ENCODE measurements around the gene GIMAP1.

Gene GIMAP1

DNA sequence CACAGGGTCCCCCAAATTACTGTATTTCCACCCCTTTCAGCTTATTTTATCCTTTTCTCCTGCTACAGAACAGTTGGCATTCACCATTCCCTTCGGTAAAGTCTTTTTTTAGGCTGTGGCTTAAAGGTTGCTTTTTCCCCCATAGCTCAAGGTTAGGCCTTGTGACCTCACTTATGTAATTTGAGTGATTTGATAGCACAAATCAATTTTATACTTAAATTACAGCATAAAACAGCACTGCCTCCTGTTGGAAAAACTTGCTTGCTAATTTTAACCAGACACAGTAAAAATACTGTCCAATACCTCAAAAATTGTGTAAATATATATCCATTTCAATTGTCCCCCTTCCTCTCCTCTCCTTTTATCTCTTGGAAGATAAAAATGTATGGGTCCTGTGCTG is 7.1 kb downstream of the GIMAP1 start:
- no peak for DNase-seq

DNA sequence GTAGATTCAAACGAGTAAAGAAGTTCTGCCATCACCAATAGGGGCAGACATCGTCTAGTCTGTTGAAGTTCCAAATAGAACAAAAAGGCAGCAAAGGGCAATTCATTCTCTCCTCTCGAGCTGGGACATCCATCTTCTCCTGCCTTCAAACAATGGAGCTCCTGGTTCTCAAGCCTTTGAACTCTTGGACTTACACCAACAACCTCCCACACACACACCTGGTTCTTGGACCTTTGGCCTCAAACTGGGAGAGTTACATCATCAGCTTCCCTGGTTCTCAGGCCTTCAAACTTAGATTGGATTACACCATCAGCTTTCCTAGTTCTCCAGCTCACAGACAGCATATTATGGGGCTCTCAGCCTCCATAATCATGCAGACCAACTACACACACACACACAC is 11.0 kb downstream of the GIMAP1 start:
- no peak for DNase-seq

DNA sequence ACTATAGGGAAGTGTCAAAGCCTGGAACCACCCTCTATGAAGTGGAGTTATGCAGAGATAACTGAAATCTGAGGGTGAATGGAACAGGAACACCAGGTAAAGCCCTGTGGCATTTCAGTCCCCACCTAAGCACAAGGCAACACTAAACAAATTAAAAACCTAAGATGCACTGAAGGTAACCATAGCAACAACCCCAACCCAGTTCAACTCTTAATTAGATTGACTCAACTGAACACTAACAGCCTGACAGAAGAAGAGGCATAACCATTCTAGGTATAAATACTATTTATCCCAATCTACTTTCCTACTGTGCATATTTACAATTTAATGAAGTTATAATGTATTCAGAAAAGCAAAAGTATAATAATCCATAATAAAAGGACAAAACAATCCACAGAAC is 11.6 kb downstream of the GIMAP1 start:
- no peak for DNase-seq

DNA sequence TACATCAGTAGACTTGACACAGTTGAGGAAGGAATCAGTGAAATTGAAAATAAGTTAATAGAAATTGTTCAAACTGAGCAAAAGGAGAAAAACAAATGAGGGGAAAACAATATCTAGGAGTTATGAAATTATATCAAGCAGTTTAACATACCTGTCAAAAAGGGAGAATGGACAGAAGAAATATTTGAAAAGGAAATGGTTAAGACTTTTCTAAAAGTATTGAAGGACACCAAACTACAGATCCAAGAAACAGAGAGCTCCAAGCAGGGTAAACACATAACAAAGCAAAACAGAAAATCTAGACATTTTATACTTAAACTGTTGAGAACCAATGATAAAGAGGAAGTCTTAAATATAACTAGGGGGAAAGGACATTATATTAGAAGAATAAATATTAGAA is 12.2 kb downstream of the GIMAP1 start:
- no peak for DNase-seq

DNA sequence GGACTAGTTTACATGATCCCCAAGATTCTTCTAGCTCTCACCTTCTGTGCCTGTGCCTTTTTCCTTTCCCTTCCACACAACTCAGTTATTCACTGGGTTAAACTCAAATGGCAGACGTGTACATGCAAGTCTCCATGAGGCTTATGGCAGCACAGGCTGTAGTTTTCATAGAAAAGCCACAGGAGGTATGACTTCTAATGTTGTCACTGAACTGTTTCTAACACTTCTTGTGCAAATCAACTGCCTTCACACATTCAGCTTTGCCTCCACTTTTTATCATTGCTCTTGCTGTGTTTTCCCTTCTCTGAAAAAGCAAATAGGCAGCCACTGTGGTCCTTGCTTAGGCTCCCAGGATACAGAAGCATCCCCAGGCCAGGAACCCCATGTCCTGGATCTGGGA is 15.5 kb downstream of the GIMAP1 start:
- DNase-seq, result no peak

DNA sequence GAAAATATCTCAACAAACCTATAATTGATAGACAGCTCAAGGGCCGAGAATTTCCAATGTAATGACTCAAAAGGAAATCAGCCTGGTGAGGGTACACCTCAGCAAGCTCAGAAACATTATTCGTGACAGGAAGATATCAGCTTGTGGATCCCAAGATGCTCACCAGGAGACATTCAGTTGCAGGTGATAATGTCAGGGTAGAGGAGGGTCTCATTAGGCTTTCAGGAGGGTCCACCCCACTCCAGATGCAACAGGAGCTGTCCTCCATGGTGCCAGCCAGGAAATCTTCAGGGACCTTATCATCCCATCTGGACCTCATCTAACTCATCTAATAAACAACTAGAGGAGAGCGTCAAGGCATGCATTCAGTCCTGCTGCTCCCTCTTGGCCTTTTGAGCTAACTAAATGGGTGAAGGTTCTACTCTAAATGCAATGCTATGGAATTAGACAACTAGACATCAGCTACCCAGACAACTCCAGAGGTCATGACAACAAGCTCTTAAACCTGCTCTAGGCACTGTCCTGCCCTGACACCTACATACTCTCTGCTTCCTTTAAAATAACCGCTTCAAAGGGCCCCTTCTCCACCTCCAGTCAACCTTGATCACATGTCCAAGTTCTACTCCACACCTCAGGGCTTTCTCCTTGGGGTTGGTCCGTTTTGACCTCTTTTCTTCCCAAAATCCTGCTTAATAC is 16.5 kb downstream of the GIMAP1 start:
- no peak for DNase-seq

DNA sequence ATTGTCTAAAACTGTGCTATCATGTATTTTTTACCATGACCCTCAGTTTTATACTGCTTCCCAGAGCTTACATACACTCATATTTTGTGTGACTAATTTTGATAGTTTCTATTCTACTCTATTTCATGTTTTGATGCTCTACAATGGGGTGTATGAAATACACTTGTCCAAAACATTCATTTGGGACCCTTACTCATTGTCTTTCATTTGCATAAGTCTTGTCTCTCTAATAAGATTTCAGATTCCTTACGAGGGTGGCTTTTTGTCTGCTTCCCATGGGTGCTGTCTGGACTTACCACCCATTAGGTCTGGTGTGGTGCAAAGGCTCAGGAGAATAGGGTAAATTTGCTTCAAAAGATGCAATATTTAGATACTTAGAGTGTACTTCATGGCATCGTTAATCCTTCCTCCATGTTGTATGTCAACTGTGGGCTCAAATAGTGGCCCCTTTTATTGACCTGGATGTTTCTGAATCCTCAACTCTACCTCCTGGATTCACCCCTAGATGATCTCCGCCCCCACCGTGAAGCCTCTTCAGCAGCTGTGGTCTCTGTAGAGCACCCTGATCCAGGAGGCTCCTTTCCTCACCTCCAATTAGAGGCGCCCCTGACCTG is 17.2 kb downstream of the GIMAP1 start:
- no peak for DNase-seq

DNA sequence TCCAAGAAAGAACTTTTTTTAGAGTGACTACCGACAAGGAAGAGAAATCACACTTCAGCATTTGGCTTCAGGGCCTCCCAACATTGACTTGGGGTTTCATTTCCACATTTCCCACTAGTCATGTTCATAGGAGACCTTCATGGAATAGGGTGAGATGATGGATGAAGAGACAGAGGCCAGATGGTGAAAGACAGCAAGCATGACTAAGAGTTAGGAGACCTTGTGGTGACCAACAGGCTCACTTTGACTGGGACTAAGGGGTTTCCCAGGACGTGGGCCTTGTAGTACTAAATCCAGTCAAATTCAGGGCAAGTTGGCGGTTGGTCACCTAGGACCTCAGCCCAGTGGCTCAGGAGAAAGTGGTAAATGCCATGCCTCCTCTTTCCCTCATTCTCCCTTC is 17.8 kb downstream of the GIMAP1 start:
- no peak for DNase-seq

DNA sequence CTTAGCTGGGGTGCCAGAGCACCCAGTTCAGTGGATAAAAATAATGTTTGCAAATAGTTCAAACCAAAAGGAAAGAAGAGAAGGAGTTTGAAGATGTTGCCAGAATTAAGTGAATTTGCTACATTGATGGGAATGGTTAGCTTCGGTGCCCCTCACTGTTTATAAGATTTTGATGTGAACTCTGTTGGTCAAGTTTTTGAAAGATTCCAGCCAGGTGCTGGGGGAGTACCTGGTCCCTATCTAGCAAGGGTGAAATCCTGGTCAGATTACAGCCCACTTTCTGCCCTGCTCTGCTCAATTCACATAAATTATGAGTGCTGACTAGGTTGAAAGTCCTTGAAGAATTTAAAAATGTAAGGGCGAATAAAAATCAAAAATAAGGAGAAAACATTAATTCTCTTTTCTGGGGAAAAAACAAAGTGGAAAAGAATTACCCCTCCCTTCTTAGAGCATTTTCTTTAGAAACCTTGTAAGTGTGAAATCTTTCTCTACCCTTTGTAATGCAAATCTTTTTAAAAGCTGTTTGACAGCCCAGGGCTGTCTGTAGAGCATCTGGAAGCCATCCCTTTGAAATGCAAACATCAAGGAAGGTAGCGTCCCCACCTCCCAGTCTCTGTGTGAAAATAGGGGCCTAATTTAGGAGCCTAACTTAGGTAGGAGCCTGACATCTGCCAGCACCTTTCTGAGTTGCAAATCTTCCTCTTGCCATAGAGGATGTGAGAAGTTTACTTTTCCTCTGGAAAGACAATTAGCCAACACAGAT is 19.4 kb downstream of the GIMAP1 start:
- DNase-seq, result no peak

DNA sequence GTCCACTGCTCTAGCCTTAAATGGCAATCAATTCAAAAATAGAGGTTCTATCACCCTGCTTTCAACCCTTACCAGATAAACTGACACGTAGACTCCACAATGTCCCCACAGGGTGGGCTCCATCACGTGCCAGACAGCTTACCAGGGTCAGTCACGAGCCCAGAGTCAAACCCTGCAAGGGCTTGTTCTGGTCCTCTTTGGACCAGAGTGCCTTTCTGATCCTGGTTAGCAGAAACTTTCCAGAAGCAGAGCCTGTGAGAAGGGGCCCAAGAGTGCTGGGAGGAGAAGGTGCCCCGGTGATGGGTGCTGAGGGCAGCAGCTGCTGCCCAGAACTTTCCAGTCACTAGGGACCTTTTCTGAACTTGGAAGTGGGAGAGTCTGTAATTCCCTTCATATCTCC is 20.5 kb downstream of the GIMAP1 start:
- no peak for DNase-seq

DNA sequence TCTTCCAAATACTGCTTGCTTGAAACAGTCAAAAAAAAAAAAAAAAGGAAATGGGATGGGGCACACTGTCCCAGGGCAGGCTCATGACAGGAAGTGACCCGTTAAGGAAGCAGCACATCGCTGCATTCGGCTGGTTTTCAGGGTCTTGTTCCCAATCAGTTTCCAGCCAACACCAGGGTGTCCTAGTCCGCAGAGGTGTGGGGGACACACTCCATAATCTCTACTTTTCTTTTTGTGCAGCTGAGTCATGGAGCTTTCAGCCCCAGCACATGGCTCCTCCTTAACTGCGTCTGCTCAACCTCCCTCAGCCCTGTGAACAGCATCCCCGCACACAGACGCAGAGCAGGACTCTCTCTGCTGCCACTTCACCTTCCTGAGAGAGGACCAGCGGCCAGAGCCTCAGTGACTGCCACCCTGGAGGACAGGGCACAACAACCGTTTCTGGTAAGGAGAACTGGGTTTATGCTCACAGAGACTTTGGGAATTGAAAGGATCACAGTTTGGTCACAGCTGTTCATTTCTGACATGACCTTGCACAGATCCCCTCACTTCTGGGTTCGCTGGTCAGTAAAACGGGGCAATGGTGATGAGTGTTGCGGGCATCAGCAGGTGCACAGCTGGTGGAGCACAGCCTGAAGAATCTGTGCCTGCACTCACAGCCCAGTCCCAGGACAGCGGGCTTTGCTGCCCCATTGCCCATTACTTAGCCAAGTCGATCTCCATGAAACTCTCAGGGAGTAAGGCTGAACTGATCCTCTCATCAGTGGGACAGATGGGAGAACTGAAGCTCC is 21.0 kb downstream of the GIMAP1 start, which contains the start of gene GIMAP5:
Gene GIMAP5, plus strand, starts transcription at position 154 of the 791 bp plus-strand sequence. CDS start 3,467 bp downstream, outside the sequence.
- DNase-seq, result no peak

DNA sequence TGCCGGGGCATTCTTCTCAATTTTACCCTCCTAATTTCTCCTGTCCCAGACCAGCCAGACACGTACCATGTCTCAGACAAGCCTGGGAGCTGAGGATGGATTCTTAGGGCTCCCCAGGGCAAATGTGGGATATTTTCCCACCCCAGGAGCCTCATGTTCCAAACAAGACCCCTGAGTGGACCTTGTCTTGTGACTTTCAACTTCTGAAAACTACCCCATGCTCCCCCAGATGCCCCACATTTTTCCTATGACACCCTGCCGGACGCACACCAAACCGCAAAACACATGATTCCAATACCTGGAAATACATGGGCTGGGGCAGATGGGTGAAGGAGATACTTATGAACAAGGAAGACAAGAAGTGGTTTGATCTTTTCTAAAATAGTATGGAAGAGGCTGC is 21.7 kb downstream of the GIMAP1 start:
- no peak for DNase-seq

DNA sequence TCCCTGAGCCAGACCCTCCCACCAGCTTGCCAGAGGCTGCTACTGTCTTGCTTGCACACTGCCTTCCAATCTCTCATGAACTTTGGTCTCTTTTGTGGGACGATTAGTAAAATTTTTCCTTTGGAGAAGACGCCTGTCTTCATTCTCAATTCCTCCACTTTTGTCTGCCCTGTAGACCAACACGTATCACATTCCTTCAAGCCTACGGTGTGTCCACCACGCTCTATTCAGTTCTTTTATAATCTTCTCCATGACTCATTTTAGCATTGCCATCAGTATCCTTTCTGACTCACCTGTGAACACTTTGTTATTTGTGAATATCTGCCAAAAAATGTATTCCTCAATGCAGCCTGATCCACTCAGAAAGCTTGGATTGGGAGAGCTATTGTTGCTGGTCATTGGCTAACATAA is 22.2 kb downstream of the GIMAP1 start:
- DNase-seq, result no peak

DNA sequence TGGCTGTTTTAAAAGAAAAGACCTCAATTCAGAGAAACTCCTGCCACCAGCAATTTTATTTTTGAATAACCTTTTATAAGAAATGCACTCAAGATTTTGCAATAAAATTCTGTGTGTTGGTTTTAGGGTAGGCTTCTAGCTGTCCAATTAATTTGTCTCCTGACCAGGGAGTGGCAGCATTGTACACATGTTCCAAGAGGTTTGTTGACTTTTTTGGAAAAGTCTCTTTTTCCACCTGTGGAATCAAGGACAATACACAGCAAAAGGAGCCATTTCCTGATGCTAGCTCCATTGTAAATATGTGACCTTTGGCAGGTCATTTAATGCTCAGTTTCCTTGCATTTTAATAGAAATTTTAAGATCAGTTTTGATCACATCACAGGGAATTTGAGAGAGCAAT is 22.6 kb downstream of the GIMAP1 start:
- DNase-seq, result peak; percentile 21

DNA sequence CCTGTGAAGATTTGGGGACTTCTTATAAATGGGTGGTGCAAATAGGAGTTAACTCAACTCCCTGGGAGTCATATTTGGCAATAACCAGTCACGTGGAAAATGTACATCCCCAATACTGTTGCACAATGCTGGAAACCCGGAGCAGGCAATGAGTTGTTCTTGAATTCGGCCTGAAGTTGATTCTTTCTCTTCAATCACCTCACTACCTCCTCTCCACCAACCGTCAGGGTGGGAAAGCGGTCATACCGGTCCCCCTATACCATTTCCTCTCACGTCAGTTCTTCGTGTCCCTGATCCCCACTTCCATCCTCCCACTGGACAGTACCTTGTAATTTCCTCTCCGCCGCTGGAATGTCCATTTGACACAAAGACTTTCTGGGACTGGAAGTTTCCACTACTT is 23.6 kb downstream of the GIMAP1 start:
- DNase-seq, result no peak

DNA sequence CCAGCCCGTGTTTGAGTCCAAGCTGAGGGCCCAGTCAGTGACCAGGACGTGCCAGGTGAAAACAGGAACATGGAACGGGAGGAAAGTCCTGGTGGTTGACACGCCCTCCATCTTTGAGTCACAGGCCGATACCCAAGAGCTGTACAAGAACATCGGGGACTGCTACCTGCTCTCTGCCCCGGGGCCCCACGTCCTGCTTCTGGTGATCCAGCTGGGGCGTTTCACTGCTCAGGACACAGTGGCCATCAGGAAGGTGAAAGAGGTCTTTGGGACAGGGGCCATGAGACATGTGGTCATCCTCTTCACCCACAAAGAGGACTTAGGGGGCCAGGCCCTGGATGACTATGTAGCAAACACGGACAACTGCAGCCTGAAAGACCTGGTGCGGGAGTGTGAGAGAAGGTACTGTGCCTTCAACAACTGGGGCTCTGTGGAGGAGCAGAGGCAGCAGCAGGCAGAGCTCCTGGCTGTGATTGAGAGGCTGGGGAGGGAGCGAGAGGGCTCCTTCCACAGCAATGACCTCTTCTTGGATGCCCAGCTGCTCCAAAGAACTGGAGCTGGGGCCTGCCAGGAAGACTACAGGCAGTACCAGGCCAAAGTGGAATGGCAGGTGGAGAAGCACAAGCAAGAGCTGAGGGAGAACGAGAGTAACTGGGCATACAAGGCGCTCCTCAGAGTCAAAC is 26.0 kb downstream of the GIMAP1 start:
- no peak for DNase-seq

DNA sequence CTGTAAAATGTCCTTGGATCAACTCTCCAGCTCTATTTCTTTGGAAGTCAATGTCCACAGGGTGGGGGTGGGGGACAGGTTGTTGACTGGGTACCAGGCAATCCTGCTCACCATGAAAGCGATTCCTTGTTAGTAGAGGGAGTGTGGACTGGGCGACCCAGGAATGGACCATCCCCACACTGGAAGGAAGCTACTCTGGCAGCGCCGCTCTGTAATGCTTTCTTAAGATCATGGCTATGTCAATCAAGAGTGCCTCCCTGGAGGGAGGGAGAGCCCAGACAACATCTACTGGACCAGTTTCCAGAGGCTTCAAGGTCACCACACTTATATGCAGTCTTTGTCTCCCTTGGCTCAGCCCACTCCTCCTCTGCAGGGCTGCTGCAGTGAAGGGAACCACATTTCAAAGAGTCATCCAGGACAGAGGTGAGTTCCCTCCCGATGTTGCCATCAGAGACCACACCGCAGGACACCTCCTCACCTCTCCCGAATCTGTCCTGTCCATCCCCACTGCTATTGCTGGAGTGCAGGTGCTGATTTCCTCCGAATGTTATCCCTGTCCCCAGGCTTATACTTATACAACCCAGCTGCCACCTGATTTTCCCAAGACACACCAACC is 27.7 kb downstream of the GIMAP1 start:
- DNase-seq, result no peak

DNA sequence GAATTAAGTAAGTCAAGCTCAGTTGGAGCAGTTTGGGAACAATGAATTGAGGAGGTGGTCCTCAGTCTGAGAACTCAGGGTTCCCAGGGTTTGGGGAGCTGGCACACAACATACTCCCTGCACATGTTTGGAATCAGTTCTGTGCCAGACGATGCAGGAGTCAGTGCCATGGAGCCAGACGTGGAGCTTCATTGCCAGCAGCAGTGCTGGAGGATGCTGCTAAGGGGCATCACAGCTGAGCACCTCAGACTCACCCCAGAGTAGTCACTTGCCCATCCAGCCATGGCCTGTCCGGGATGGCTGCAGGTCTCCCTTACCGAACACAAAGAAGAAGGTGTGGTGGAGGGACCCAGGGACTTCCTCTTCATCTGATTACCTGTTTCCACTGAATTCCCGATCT is 28.7 kb downstream of the GIMAP1 start:
- DNase-seq, result no peak

DNA sequence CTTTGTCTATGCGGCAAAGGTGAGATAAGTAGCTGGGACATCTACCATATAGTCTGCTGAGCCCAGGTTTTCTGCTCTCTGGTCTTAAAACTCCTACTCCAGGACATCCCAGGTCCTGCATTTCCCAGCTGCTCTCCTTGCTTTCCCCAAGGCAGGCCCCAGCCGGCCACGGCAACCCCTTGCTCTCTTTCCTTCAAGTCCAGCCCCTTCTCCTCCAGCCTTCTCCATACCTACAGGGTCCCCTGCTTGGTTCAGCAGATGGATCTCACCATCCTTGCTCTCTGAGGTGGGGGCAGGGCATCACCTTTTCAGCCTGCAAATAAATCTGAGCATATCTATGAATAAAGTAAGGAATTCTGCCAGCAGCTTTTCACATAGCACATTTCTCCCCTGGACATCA is 29.5 kb downstream of the GIMAP1 start:
- no peak for DNase-seq

DNA sequence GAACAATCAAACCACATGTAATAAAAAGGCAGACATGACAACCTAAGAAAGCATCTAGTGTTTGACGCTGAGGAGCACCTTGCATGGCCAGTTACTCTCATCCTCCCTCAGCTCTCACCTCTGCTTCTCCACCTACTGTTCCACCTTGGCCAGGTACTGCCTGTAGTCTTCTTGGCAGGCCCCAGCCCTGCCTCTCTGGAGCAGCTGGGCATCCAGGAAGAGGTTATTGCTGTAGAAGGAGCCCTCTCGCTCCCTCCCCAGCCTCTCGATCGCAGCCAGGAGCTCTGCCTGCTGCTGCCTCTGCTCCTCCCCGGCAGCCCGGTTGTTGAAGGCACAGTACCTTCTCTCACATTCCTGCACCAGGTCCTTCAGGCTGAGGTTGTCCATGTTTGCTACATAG is 30.5 kb downstream of the GIMAP1 start:
- no peak for DNase-seq

DNA sequence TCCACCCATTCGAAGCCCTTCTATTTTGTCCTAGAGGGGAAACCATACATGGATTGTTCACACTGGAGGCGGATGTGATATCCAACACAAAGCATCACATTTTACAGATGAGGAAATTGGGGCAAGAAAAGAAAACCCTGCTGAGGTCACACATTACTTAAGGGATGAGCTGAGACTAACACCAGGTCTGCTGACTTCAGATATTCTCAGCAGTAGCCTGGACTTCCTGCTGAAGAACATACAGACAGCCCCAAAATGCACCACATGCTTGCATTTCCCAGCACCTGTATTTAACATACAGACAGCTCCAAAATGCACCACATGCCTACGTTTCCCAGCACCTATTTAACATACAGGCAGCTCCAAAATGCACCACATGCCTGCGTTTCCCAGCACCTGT is 32.0 kb downstream of the GIMAP1 start:
- no peak for DNase-seq

DNA sequence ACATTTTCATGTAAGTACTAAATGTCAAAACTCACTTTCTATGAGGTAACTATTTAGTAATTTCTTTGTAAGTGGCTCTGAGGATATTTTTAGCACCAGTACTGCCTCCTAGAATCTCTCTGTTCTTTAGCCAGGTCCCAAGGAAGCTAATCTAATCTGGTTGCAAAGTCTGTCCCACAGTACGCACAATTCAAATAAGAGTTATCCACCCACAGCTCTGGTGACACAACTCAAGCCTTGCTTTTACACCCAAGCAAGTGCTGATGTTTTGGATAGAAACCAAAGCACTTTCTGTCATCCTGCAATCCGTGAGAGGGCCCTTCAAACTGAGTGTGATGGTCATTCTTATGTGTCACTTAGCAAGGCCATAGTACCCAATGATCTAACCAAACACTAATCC is 35.3 kb downstream of the GIMAP1 start:
- DNase-seq, result no peak

Data from NCI-H774 (cell line).